Left lung (tissue), 10 donors: ENCODE results near the gene PNO1. TPM values are rescaled to one million over a fixed set of nuclear protein-coding genes. Genes with fewer than 3 reads are reported as not detected.
A peak's percentile ranks its signal among the peaks of the same experiment; 100 is the strongest.

Experiments
- ATAC-seq: fragments of 200-7000 bp; cut with Tn5 transposase; one replicate; pipeline ENCODE4 v1.9.1; 2020; ENCODE audit warnings: moderate library complexity
- DNase-seq, 4 donors: peaks; one replicate each; pipeline ENCODE4 v3.0.0-alpha.2; 2013 to 2020
- H3K27ac ChIP-seq, 2 donors: fragments of 200-600 bp; sonication (generic) in 1 of 2; one replicate each; pipeline versions ENCODE4 v1.5.0 to v1.8.0; 2020 to 2021
- H3K27me3 ChIP-seq, 2 donors: fragments of 200-600 bp; sonication (generic) in 1 of 2; one replicate each; pipeline versions ENCODE4 v1.5.0 to v1.8.0; 2020 to 2021
- H3K36me3 ChIP-seq, 2 donors: fragments of 200-600 bp; sonication (generic) in 1 of 2; one replicate each; pipeline versions ENCODE4 v1.5.0 to v1.8.0; 2020 to 2021
- H3K4me1 ChIP-seq, 2 donors: fragments of 200-600 bp; one replicate each; pipeline ENCODE4 v1.8.0; 2021
- H3K4me3 ChIP-seq, 2 donors: fragments of 200-600 bp; sonication (generic) in 1 of 2; one replicate each; pipeline versions ENCODE4 v1.5.0 to v1.8.0; 2020 to 2021; ENCODE audit warnings: mild to moderate bottlenecking in 1 of 2
- H3K9me3 ChIP-seq, 2 donors: fragments of 200-600 bp; sonication (generic) in 1 of 2; one replicate each; pipeline versions ENCODE4 v1.5.0 to v1.8.0; 2020 to 2021
- CTCF ChIP-seq, 2 donors: fragments of 200-600 bp; sonication (generic) in 1 of 2; IDR thresholded peaks; one replicate each; pipeline versions ENCODE4 v1.5.0 to v1.8.0; 2021; ENCODE audit warnings: antibody characterized with exemption in 2 of 2
- intact Hi-C, 2 donors: fragments of 100-400 bp; cut with DNase I; formaldehyde crosslinking; loops; one replicate each; pipeline versions ENCODE4 v1.11.2 to v1.14.2; 2022
- polyA plus RNA-seq, 6 donors: library from polyadenylated mRNA; unstranded; fragments of 120-200 nt; gene quantifications; one replicate each; pipeline ENCODE4 v1.2.1, GENCODE V29; 2013; ENCODE audit not compliant: insufficient read length in 6 of 6
- total RNA-seq, 2 donors: library from RNA; stranded (reverse); fragmentation: NEBNext Ultra II Directional; extraction: Animal tissue kit (Norgen Biotek cat#: 25700); gene quantifications; one replicate each; pipeline ENCODE4 v1.2.1, GENCODE V29; 2021
- donor health status: DM: no; HTN: yes; CAD: no.
- donor health status: DM: no; HTN: no; CAD: no.

The PNO1 gene
- total and polyA plus RNA-seq, 8 donors = 9.4 to 17.7 (median 13.5) TPM

- DNase-seq = peak in 2 of 4 donors; percentile 25 to 30
- Histone ChIP-seq H3K27ac (no peak overlapping the region), H3K9me3 (no peaks in the 10 kb centered on the region), H3K4me1 (peaks cover 0 to 14% of the 10 kb centered on the region in 2 donors), H3K4me3 (no peak overlapping the region), H3K27me3 (no peaks in the 10 kb centered on the region), H3K36me3 (peaks cover 0 to 2% of the 10 kb centered on the region in 2 donors)
- intact Hi-C loops = no loop called here
- no peak for ATAC-seq
- TF ChIP-seq CTCF (IDR thresholded peaks at IDR 0.05) = no peak
Measured at GRCh38 chr2:68125821-68126220, 31.9 kb upstream of the PNO1 start.

- Histone ChIP-seq H3K27ac (no peak overlapping the region), H3K9me3 (no peaks in the 10 kb centered on the region), H3K27me3 (no peaks in the 10 kb centered on the region), H3K4me3 (no peak overlapping the region), H3K4me1 (peaks cover 0 to 11% of the 10 kb centered on the region in 2 donors), H3K36me3 (peaks cover 0 to 9% of the 10 kb centered on the region in 2 donors)
- intact Hi-C loops = no loop called here
- ATAC-seq (no peak), DNase-seq (no peak)
- no peak for TF ChIP-seq CTCF (IDR thresholded peaks at IDR 0.05)
Measured at GRCh38 chr2:68126561-68126960, 31.1 kb upstream of the PNO1 start.

DNA sequence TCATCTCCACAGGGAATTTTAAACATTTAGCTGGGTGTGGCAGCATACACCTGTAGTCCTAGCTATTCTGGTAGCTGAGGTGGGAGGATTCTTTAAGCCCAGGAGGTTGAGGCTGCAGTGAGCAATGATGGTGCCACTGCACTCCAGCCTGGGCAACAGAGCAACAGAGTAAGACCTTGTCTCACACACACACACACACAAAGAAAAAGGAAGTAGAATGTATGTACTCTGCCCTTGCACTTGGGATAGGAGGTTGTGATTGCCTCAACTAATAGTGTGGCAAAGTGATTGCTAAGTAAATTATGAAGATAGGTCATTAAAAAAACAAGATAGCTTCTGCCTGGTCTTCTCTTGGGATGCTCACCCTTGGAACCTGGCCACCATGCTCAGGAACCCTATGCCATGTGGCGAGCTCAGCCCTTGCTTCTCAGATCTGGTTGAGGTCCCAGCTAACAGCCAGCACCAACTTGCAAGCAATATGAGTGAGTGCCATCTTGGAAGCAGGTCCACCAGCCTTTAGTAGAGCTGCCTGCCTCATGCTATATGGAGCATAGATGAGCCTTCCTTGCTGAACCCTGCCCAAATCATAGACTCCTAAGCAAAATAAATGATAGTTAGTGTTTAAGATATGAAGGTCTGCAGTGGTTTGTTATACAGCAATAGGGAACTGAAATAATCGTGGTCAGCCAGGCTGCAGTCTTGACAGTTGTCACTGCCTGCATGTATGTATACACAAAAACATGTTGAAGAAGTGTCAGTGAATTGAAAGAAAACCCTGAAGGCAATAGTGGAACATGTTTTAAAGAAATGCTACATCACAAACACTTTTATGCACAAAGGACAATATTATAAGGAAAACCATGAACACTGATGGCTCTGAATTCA lies 30.1 kb upstream of the PNO1 start:
- peaks cover 0 to 9% of the 10 kb centered on the region in 2 donors for H3K36me3 ChIP-seq
- peaks cover 0 to 1% of the 10 kb centered on the region in 2 donors for H3K4me1 ChIP-seq
- no peaks in the 10 kb centered on the region for H3K27me3 ChIP-seq
- TF ChIP-seq CTCF (IDR thresholded peaks at IDR 0.05) = no peak
- ATAC-seq = no peak
- intact Hi-C loops = no loop called here
- H3K4me3 ChIP-seq = no peak overlapping the region
- no peaks in the 10 kb centered on the region for H3K9me3 ChIP-seq
- no peak for DNase-seq
- H3K27ac ChIP-seq = no peak overlapping the region

DNA sequence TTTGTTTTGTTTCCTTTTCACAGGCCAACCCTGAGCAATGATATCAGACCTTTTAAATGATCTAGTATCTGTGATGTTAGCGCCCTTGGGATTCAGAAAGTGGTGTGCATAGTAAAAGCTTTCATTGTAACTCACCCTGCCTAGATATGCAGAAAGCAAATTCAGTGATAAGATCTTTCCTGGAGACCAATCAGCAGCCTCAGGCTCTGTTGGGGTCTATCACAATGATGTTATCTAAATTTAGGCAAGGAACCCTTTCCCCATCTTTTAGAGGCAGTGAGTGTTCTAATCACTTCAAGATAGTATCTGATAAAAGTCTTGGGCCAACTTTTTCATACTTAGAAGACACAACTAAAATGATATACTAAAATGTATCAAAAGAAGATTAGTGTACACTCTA lies 23.6 kb upstream of the PNO1 start:
- Histone ChIP-seq H3K27ac (no peak overlapping the region), H3K27me3 (no peaks in the 10 kb centered on the region)
- ATAC-seq = no peak

More for the DNA sequence above, 23.6 kb upstream of the PNO1 start:
- no peak for DNase-seq
- Histone ChIP-seq H3K36me3 (peaks cover 0 to 40% of the 10 kb centered on the region in 2 donors), H3K9me3 (no peaks in the 10 kb centered on the region), H3K4me1 (peaks cover 0 to 7% of the 10 kb centered on the region in 2 donors), H3K4me3 (no peak overlapping the region)
- intact Hi-C loops = no loop called here
- no peak for TF ChIP-seq CTCF (IDR thresholded peaks at IDR 0.05)
